Measurements from ENCODE around the gene TMEM209.

The TMEM209 gene

DNA sequence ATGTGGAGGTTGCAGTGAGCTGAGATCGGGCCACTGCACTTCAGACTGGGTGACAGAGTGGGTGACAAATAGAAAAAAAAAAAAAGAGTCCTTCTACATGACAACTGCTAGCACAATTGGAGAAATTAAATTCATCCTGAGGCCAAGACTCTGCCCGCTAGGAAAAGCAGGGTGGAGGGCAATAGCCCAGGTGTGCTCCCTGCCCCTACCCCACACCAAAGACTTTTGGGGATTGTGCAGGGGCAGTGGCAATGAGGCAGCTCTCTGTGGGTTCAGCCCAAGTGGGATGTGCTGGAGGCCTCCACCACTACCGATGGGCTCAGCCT, 61.3 kb downstream of the TMEM209 start:
- DNase-seq (ENCODE audit: low spot score) = no peak

DNA sequence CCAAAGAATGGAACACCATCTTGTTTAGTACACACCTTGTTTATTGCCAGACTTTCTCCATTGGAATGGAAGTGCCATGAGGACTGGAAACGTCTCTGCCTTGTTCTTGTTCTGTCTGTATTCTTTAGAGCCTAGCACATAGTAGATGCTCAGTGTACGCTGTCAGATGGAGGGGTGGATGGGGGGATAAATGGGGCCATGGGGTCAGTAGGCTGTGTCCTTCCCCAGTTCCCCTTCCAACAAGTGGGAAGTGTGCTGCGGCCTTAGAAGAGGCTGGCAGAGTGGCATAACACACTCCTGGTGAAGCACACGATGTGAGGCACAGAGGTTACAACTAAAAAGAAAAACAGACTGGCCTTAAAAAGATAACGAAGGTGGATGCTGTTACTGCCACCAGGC, 61.9 kb downstream of the TMEM209 start:
- DNase-seq (ENCODE audit: low spot score) = no peak

DNA sequence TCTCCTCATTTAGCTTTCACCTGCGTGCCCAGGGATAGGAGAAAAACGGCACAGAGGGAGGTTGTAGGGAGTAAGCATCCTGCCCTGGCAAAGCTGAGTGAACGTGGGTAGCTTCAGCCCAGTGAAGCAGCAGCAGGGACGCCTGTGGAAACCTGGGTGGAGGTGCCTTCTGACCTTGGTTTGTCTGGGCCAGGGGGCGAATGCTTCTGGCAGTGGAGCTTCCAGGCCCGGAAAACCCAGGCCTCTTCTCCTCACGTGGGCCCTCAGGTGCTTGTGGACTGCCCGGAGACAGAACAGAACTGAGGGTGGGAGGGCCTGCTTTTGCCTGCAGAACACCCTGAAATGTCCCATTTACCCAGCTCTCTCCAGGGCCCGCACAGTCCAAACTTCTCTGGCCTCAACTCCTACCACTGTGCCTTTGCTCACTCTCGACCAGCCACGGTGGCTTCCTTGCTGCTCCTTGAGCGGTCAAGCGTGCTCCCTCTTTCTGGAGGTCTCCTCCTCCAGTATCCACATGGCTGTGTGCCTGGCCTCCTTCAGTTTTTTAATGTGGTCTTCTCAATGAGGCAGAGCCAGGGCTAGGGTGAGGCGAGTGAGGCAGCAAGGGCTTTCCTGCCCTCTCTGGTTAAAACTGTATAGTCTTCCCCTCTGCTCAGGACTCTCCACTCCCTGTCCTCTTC, 62.4 kb downstream of the TMEM209 start:
- DNase-seq (ENCODE audit: low spot score) = no peak

DNA sequence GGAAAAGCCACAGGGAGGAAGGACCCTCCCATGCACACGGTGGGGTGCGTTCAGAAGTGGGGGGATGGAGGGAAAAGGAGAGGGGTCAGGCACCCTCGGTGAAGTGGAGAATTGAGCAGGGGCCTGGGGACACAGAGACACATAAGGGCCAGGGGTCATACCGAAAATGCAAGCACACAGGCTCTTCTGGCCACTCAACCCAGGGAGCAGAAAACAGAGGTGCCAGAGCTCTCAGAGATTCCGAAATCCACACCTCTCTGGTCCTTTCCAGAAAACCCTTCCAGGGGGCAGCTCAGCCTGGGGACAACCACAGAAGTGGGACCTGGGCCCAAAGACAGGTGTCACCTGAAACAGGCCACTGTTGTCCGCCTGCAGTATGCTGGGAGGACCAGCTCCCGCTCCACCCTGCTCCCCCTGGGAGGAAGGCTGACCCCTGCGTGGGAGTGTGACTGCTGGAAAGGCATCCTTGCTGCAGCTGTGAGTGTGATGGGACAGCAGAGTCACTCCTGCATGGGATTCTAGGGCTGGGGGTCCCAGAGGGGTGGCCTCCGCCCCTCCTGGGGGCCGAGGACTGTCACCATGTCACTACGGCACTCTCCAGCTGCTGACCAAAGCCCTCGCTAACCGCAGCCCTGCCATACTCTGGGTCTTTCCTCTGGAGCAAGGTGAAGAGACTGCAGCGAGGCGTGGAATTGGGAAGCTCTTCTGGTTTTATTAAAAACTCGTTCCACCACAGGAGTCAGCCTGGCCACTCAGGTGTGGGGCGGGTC, 63.1 kb downstream of the TMEM209 start:
- no peak for DNase-seq (ENCODE audit: low spot score)

DNA sequence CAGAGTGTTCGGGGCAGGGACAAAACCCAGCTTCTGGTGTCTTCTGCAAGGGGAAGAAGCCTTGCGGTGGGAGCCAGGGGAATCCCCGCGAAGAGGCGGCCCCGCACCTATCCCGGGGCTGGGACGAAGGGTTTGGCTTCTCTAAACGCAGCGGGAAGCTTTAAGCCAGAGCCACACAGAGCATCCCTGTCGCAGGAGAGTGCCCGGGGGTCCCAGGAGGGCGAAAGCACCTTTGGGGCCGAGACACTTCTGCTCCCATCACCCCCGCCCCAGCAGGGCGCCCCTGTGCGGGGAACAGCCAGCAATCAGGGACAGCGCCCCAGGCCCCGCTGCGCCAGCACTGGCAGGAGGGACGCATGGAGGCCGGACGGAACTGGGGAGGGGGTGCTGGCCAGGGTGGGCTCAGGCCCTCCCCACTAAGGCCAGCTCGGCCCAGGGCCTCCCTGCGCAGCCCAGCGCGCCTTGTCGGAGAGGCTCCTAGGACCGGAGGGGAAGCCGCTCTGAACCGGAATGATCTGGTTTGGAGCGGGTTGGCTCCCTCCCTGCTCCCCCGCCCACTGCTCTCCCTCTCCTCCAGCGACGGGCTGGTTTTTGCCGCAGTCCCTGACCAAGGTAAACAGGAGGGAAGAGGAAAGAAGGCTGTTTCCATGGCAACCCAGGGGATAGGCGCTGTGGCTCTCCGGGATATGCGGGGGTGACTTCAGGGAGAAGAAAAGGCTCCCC, 63.9 kb downstream of the TMEM209 start:
- DNase-seq (ENCODE audit: low spot score) = peak; percentile 56

DNA sequence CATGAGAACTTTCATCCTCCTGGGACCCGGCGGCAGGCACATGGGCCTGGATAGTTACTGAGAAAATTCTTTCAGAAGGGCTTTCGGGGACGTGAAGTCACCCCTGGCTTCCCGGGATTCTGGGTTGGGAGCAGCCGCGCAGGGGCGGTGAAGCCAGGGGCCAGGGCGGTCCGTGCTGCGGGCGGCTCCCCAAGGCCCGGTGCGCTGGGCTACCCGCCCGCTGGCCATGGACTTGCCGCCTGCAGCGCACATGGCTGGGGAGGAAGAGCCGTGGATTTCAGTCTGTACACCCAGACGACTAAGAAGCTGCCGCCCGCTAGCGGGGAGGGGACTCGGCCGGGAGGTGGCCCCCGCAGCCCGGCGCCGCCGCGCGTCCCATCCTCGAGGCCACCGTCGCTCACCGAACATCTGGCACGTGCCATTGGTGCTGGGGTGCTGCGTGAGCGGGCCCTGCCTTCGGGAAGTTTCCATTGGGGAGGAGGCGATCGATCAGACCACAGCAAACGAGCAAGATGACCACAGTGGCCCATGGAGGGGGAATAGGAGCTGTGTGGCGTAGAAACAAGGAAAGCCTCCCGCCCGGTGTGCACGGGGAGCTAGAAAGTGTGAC, 64.5 kb downstream of the TMEM209 start:
- DNase-seq (ENCODE audit: low spot score) = no peak

DNA sequence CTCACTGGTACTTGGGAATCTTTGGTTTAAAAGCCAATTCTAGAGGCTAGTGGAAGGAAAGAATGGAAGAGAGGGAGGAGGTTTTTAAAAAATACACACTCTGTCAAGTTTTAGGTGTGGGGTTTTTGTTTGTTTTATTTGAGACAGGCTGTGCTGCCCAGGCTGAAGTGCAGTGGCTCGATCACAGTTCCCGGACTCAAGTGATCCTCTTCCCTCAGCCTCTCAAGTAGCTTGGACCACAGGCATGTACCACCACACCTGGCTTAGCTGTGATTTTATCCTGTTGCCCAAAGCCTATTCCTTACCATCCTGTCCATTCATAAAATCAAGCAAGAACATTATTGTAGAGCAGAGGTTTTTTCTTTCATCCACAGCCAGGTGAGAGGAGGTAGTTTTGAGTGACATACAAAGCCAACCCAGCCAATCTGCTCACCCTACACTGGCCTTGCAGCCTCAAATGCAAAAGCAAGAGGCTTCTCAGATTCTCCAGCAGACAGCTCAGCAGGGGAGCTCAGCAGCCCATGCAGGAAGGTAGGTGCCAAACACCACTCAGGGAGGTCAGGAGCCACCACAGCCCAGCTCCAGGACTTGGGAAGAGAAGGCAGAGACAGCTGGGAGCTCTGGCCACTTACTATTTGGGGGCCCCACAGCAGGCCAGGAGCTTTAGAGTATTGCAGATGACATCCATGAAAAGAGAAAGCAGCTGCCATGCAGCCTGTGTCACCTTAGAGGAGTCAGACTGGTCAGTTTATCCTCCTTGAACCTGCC, 65.8 kb downstream of the TMEM209 start:
- no peak for DNase-seq (ENCODE audit: low spot score)

DNA sequence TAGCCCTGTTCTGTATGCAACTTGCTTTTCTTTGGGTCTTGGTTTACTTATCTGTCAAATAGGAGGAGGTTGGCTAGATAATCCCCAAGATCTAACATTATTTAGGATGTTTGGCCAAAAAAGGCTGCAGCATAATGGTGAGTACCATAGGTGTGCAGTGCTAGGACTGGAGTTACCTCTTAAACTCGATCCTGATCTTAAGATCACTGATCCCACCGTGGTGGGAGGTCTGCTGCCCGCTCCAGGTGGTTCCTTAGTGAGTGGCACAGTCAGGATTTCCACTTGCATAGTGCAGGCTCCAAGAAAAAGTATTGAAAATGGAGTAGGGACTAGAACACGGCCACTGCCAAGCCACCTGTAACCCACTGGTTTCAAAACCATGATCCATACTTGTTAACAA, 68.0 kb downstream of the TMEM209 start:
- no peak for DNase-seq (ENCODE audit: low spot score)

DNA sequence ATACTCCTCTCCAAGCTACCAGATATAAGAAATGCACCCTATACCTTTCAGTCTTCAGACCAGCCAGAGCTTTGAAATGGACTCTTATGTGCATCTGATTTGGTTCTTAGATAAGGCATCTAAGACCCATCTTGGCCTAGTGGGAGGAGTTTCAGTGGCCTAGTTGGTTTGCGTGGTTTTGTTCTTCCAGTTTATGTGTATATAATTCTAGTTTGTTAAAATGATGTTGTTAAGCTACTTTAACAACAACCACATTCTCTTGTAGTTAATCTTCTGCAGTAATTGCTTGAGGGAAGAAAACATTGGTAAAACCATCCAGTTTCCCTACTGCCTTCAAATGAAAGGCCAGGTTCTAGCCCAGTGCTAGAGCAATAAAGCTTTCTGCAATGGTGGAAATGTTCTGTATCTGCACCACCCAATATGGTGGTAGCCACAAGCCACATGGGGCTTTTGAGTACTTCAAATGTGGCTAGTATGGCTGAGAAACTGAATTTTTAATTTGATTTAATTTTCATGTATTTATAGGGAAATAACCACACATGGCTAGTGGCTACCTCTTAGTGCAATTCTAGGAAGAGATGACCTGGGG, 68.5 kb downstream of the TMEM209 start:
- no peak for DNase-seq (ENCODE audit: low spot score)

DNA sequence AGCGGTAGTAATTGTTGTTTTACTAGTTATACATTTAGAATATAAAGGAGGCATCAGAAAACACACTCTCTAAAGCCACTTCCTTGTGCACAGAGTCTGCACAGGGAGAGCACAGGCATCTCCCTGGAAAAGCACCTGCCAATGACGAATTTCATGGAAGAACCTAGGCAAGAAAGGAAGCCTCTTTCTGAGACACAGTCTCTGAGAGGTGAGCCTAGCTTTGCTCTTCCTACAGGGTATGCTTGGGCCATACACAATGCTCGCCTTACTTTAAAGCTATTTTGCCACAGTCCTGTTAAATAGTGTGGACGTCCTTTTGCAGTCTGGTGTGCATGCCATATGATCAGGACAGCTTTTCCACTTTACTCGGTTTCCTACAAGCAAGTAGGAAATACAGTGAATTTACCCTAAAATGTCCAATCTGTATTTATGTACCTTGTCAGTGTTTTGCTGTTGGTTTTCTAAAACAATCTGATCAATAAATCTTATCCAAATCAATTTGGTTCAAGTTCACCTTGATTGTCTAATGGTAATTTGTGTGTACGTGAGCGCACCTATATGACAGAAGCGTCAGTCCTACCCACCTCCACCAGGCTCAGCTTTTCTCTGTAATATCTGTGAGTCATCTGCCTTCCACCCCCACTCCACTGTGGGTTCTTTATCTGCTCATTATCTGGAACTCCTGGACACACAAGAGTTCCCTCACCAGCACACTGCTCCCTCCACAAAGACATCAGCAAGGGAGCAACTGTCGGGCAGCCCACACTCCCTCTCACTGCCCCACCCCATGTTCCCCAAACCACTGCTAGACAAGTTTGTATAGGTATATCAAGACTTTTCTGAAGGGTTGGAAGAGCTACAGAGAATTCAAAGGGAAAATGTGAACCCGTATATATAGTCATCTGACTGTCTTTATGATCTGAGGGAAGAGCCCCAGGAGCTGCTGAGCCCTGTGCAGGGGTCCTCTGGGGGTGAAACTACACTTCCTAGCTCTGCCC, 69.7 kb downstream of the TMEM209 start:
- DNase-seq (ENCODE audit: low spot score) = no peak

DNA sequence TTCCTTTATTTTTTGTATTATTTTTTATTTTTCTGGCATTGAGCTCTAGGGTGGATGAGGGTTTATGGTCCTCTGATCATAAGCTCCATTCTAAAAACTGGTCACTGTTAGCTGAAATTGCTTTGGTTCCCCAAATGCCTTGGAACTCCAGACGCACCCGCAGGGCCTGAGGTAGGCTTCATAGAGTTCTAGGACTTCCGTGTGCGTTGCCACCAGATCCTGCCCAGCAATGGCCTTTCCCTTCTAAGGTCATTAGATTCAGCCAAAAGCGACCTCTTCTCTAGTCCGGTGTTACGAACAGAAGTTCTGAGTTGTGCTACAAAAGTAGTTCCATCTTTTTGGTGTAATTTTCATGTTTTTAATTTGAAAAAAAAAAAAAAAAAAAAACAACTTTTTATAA, 70.5 kb downstream of the TMEM209 start:
- DNase-seq (ENCODE audit: low spot score) = no peak

DNA sequence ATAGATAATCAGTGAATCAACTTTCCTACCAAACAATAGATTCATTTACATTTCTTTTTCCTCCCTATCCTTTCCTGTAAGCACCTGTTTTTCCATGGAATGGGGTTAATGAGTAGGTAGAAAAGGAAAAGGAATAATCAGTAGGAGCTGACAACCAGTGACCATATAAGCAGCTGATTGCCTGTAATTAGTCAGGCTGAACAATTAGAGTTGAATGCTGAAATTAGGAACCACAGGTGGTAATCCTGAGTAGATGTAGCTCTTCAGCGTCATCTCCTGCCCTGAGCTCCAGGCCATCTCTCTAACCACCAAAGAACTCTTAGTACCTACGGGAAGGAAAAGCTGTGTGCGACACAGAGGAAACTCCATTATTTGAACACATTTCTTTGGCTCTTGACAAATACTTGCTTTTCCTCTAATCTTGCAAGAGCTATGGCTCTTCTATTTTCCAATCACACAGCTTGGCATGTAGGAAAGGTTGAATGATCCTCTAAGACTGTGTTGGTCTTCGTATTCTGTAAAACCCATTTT, 71.0 kb downstream of the TMEM209 start:
- no peak for DNase-seq (ENCODE audit: low spot score)

DNA sequence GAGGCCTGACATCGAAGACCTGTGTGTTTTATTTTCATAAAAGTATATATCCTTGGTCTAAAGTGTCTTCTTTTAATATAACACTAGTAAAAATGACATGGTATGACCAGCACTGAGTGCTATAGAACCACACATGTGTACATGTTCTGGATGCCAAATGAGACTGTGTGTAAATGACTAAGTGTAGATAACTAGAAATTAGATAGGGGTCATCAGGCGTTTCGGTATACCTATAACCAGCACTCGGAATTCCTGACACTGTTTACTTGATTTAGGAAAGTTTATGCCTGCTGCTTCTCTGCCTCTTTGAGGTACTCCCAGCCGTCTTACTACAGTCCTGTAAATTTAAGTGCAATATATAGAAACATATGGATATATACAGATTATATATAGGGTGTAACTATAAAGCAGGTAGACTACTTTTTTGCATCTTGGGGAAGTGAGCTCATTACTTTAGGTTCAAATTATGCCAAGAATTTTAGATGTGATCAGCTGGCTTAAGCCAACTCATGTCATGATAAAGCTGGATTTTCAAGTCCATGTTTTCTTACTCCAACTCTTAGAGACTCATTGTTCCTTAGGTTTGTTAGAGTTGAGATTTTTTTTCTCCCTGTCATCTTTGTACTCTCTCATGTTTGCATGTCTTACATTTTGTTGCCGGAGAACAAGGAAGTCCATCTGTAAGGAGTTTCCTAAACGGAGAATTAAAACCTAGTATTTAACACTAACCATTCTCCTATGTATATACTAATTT, 72.0 kb downstream of the TMEM209 start:
- DNase-seq (ENCODE audit: low spot score) = no peak

DNA sequence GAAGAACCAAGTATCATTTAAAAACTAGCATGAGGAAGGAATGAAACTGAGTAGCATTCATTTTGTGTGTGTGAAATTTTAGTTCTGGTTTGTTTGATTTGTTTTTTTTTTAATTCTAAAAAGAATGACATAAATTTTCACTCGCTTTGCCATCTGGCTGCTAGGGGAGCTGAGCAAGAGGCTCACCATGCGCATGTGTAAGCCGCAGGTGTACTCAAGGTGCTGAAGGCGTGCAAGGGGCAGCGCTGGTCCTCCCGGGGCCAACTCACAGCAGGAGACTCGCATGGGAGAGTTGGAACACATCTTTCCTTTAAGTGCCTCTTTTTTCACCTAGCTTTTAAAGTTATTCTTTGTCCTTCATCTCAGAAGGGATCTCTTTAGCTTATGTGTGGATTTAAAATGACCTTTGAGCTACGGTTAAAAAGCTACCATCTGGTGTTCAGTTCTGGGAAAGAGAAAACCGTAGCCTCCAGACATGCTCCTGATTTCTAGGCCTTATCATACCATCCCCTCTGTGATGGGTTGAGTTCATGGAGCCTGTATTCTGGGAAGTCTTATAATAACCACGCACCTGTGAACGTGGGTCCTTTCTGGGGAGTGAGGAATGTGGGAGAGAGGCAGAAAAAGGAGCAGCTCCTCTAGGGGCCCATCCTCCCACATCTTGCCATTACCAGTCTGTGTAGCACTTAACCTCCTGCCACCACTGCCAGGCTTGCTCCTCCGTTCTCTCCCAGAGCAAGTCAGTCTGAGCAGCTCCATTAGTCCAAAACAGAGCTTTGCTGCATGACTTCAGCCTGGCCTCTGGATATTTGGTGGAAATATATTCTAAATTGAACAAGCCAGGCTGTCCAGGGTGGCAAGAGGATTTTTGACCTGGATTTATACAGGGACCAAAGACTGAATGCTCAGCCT, 73.0 kb downstream of the TMEM209 start:
- DNase-seq (ENCODE audit: low spot score) = no peak

DNA sequence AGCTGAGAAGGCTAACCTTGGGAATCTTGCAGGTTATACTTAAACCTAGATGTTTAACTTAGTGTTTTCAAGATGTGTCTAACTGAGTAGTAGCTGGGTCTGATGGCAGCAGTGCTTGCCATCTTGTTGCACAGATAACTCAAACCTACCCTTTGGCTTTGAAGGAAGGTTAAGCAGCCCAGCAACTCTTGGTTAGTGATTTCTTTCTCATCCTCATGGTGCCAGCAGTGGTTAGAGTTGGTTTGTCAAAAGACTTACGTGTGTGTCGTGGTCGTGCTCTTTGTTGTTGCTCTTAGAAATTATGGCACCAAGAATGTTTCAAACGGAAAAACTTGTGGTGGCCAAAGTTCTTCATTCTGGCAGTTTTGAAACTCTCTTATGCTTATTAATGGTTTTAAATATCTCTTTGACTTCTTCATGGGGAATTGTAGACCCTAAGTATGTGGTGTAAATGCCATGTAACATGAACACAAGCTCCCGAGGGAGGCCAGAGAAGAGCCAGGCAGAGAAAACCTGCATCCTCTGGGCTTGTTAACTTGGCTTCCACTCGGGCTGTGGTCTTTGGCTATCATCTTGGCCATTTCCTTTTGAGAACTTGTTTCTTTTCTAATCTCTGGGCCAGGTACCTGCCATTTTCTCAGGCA, 73.9 kb downstream of the TMEM209 start:
- DNase-seq (ENCODE audit: low spot score) = no peak

DNA sequence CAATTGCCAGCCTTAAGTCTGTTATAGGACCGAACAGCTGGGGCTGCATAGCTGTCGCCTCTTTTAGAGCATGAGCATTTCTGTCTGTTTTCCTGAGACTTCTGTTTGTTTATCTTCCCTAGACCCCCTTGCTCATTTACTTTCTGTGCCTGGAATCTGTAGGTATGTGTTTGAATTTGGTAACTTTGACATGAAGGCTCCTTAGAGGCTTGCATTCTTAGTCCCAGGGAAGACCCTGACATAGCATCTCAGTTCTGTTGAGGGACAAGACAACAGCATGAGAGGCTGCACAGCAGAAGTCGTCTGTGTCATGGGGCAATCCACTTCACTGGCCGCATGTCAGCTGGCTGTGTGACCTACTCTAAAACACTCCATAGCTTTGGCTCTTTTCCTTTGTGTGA, 76.2 kb downstream of the TMEM209 start:
- DNase-seq (ENCODE audit: low spot score) = no peak

DNA sequence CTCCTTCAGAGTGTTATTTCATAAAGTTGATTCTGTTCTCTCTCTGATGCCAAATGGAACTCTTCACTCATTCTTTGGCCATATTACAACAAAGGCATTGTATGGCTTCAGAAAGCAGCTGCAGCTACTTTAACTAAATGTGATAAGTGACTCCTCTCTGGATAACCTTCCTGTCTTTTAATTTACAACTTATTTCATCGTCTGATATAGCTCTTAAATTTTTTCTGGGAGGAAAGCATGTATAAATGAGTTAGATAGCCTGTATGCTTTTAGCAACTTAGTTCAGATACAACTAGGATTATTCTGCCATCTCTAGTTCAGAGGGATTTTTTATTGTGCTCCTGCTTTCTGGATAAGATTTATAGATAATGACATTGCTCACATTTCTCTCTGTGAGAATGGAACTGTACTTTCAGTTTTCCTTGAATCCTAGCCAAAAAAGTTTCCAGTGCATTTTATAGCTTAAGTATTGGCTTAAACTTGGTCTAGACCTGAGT, 77.3 kb downstream of the TMEM209 start:
- DNase-seq (ENCODE audit: low spot score) = no peak

DNA sequence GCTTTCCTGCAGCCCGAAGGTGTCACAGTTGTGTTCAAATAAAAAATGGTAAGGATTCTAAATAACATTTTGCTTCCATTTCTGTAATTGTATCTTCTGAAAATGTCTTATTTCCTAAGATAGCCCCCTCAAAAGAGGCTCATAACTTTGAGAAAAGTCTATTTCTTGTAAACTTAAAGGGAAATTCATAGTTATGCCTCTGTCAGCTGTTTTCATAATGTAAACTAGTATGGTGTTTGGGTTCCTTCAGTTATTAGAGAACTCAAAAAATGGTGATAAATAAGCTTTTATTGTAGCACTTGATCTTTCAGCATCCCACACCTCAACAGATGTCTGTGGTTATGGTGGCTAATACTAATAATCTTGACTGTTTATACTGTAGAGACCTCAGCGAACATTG, 77.8 kb downstream of the TMEM209 start:
- no peak for DNase-seq (ENCODE audit: low spot score)
